Middle frontal gyrus (tissue), 1 donor: ENCODE data around the gene GPR84.

Experiments used
- DNase-seq: peaks from one replicate; pipeline ENCODE4 v3.0.0-alpha.2; 2015; ENCODE audit warnings: low spot score; ENCODE audit errors: extremely low spot score

Gene GPR84

GRCh38 chr12:54374562-54375258, 10.4 kb upstream of the GPR84 start:
- no peak for DNase-seq

GRCh38 chr12:54373649-54374561, 9.6 kb upstream of the GPR84 start:
- DNase-seq: no peak

- DNase-seq: no peak
These were observed 8.0 kb upstream of the GPR84 start for GRCh38 chr12:54372113-54372806.

- DNase-seq: no peak
These were observed 7.2 kb upstream of the GPR84 start for GRCh38 chr12:54371328-54372112.

GRCh38 chr12:54370171-54370730, 6.0 kb upstream of the GPR84 start:
- DNase-seq: no peak

GRCh38 chr12:54369597-54370131, 5.4 kb upstream of the GPR84 start:
- no peak for DNase-seq

GRCh38 chr12:54368709-54369596, 4.7 kb upstream of the GPR84 start:
- peak; percentile 78 for DNase-seq

- no peak for DNase-seq
These were observed 3.9 kb upstream of the GPR84 start for GRCh38 chr12:54368025-54368708.

- no peak for DNase-seq
These were observed 668 bp downstream of the GPR84 start for GRCh38 chr12:54363618-54364017.

- no peak for DNase-seq
These were observed 1.2 kb downstream of the GPR84 start for GRCh38 chr12:54363047-54363446.

- DNase-seq: peak; percentile 65
These were observed 3.4 kb downstream of the GPR84 start for GRCh38 chr12:54360717-54361456.

GRCh38 chr12:54359762-54360351, 4.4 kb downstream of the GPR84 start:
- DNase-seq: no peak

GRCh38 chr12:54358945-54359761, 5.1 kb downstream of the GPR84 start:
- peak; percentile 98 for DNase-seq

- DNase-seq: no peak
These were observed 5.9 kb downstream of the GPR84 start for GRCh38 chr12:54358191-54358944.

- no peak for DNase-seq
These were observed 6.6 kb downstream of the GPR84 start for GRCh38 chr12:54357506-54358190.

- no peak for DNase-seq
These were observed 7.3 kb downstream of the GPR84 start for GRCh38 chr12:54356951-54357356.
